Kasumi-1 (cell line): ENCODE data around the gene EMID1.
A peak's percentile ranks its signal among the peaks of the same experiment; 100 is the strongest.
"Not testable (repeated sequence)": the region's sequence is repeated elsewhere in the genome, so short reads cannot be mapped to it uniquely, and the experiment has no call there.

Experiments used
- DNase-seq, 2 experiments: peaks; one replicate each; lab custom pipeline; 2025; lab: John Stamatoyannopoulos, UW

EMID1 gene

DNA sequence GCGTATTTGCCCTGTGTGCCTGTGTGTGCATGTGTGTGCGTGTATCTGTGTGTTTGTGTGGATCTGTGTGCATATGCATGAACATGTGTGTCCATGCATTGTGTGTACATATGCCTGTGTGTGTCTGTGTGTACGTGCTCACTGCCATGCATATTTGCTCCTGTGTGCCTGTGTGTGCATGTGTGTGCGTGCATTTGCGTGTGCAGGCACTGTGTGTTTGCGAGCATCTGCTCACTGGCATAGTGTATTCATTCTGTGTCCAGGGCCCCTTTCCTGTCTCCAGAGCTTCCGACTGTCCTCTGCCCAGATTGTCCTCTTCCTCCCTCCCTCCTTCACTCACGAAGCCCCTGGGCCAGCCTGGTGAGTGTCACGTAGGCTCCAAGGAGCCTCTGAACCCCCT, 5.8 kb downstream of the EMID1 start:
- no peak for DNase-seq

DNA sequence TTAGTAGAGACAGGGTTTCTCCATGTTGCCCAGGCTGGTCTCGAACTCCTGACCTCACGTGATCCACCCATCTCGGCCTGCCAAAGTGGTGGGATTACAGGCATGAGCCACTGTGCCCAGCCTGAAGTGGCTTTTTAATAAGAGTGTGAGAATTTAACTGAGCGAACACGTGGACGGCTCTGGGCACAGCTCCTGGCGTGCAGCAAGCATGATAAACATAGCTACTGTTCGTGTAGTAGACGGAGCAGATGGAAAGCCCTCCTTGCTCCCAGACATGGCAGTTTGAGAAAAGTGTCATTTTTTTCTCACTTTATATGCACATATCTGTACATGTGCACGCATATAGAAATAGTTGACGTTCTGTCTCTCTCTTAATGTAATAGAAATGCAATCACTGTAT, 7.0 kb downstream of the EMID1 start:
- no peak for DNase-seq

DNA sequence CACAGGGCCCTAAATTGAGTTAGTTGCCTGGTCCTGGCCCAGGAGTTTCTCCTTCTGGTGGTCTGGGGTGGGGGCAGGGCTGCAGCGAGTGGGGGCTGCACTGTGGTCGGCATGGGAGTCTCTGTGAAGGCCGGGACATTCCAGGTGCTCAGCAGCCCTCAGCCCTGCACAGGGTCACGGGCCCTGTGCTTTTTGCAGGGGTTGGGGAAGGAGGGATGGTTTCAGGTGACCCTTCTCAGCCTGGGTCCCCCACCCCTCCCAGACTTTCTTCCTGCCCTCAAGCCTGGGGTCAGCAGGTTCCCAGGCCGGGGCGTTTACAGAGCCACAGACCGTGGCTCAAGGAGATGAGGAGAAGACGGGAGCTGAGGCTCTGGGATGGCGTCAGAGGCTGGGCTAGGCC, 7.8 kb downstream of the EMID1 start:
- DNase-seq: no peak

DNA sequence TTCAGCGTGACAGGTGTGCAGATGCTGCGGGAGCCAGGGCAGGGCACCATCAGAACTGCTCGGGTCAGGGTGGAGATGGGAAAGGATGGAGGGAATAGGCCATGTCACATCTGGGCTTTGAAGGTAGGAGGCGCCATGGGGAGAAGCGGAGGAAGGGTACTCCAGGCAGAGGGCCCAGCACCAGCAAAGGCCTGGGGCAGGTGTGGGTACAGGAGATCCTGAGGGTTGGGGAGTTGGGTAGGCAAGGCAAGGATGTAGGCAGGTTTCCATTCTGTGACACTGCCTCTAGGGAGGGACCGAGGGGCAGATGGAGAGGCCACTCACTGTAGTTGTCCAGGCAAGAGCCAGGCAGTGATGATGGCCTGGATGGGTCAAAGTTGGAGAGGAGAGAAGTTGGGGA, 8.5 kb downstream of the EMID1 start:
- no peak for DNase-seq

DNA sequence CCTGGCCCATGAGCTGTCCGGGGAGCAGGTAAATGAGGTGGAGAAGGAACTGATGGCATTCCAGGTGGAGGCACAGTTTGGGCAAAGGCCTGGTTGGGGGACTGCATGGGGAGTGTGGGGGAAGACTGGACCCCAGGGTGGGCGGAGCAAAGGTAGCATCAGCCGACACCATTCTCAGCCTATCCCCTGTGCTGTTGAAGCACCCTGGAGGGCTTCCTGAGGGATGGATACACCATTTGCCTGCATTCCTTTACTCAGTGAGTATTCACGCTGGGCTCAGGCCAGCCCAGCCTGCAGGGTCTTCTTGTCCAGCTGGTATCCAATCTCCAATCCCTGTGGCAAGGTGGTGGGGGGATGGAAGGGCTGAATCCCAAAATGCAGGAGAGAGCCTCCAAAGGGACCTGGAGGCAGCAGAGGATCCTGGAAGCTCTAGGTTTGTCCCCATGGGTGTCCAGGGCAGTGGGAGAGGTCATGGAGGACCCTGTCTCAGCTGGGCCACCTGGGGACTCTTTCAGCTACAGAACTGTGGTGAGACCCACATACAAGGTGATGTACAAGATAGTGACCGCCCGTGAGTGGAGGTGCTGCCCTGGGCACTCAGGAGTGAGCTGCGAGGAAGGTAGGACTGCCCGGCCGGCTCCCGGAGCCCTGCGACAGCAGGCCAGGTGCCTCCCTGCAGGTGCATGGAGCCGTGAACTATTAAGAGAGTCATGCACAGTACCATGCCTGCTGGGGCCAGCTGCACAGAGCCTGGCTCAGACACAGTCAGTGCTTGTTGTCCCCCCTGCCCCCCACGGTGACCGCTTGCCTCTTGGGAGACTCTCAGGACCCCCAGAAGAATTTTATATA, 9.5 kb downstream of the EMID1 start:
- DNase-seq: no peak

DNA sequence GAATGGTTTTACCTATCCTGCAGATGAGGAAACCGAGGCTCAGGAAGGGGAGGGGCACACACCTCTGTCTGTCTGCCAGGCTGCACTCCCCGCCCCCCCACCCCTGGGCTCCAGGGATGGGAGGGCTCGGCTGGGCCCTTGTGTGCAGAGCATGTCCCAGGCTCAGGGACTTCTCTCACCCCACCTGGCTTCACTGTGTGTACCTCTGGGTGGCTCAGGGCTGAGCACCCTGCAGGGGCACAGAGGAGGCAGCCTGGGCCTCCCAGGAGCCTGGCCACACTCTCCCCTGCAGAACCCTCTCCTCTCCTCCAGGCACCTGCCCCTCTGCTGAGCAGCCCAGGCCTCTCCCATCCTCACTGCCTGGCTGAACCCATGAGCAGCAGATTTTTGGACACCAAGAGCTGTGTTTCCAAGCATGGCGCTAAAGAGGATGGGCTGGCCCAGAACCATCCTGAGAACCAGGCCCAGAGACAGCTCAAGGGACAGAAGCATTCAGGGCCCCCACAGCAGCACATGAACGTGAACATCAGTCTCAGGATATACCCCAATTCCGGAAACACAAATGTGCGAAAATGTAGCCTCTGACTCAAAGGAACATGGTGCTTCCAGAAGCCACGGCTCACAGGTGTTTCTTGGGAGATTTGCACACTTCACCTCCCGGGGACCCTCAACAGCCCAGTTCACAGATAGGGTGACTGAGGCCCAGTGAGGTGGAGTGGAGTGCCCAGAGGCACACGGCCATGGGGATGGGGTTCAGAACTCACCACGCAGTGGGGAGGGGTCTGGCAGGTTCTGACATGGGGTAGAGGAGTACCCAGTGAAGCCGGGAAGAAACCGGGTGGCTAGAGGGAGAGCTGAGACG, 10.5 kb downstream of the EMID1 start:
- no peak for DNase-seq

DNA sequence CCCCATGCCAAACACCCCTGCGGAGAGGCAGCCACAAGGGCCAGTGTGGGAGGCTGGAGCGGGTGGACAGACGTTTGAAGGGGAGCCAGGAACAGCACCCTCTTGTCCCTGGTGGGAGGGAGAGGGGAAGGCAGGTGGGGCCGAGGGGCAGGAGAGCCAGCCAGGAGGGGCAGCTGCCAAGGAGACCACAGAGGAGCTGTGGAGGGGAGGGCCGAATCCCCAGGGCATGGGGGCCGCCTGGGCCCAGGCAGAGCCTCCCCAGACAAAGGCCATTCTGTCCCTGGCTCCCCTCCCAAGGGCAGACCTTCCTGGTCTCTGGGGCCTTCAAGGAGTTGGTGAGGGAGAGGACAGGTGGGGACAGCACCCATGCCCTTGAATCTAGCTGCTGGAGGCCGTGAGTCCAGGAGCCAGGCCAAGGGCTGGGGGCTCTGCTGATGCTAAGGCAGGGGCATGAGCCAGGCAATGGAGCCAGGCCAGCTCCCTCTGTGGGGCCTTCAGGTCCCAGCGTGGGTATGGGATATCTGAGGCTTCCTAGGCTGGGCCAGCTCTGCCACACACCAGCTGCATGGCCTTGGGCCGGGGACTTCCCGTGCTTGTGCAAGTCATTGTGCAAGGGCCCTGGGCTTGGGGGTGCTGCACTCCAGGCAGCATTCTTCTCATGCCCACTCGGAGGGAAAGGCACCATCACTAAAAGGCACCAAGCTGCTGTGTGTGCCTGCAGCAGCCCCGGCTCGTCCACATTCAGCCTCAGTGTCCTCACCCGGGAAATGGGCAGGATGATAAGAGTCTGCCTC, 11.4 kb downstream of the EMID1 start:
- no peak for DNase-seq

DNA sequence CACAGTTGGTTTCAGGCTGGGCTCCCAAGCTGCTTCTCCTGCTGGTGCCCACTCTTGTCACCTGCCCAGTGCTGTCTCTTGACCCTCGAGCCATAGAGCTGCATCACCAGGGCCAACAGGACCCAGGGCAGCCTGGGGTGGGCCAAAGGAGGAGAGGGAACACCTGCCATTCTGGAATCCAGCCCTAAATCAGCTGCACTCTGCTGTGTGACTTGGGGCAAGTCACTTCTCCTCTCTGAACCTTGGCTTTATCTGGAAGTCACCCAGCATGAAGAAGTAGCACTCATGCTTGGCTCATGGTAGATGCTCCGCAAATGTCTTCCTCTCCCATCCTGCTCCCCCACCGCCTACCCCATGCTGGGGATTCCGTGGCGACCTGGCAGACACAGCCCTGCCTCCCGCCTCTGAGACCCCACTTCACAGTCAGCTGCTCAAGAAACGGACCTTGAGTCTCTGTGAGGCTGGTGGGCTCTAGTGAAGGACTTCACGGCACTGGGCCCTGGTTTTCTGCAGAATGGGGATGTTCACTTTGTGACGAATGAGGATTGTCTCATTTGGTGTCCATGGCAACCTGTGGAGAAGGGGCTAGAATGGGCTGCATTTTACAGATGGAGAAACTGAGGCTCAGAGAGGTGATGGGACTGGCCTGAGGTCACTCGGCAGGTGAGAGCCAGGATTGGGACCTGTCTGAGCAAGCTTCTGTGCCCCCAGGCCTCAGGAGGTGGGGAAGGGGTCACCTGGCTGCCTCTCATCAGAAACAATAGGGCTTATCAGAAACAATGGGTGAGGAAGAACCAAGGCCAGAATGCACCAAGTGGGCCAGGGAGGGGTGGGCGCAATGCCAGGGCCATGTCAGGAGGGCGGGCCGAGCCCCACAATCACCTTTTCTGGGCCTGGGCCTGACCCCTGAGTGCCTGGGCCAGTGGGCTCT, 12.4 kb downstream of the EMID1 start:
- DNase-seq: no peak

DNA sequence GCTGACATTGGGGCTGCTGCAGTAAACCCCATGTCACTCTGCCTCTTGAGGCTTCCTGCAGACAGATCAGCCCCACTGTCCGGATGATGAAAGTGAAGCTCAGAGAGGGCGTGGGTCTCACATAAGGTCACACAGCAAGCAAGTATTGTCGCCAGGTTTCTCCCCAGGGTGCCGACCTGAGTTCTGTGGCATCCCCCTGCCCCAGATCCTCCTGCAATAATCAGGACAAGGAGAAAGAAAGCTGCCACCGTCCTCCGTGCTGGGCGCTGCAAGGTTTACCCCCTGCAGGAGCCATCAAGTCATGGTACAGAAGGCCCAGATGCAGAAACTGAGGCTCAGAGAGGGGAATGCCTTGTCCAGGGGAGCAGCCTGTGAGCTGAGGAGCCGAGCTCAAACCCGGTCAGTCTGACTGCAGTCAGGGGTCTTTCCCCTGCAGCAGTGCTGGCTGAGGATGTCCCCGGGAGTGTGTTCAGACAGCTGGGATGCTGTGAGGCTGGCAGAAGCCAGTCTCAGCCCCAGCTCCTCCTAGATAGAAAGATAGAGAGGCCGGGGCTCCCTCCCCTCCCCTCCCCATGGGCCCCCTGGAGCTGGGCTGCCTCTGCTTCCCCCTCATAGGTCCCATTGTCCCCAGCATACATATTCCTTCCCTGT, 13.2 kb downstream of the EMID1 start:
- DNase-seq: no peak

DNA sequence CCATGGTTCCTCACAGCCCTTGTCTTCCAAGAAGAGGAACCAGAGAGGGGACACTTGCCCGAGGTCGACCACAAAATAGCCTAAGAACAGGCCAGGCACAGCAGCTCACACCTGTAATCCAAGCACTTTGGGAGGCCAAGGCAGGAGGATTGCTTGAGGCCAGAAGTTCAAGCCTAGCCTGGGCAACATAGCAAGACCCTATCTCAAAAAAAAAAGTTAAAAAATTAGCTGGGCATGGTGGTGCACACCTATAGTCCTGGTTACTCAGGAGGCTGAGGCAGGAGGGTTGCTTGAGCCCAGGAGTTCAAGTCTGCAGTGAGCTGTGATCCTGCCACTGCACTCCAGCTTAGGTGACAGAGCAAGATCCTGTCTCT, 13.7 kb downstream of the EMID1 start:
- not testable (repeated sequence) for DNase-seq

DNA sequence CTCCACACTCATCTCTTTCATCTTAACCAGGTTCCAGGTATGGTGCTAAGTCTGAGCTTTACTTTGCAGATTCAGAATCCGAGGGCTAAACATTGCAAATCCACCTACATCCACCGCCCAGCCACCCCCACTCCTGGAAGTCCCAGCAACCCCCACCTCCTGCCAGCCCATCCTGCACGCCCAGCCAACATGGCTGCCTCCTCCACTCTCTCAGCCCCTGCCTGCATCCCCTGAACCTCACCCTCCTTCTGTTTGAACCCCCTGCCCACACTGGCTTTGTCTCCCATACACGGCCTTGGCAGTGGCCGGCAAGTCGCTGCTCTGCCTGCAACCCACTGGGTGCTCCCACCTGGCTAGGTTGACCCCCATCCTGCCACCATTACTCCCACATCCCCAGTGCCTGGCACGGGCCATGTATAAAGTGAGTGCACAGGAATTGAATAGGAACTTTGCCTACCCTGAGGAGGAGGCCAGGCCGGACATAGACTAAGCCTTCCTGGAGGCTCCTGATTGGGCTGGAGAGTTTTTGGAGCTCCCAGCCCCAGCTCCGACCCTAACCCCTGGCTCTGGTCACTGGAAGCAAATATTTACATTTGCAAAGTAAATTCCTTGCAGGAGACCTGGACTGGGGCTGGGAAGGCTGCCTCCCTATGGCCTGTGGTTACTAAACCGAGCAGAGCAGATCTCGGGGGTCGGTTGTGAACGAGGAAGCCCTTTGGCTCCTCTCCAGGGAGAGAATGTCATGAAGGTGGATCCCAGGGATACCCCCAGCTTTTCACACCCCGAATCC, 14.4 kb downstream of the EMID1 start:
- DNase-seq: no peak

DNA sequence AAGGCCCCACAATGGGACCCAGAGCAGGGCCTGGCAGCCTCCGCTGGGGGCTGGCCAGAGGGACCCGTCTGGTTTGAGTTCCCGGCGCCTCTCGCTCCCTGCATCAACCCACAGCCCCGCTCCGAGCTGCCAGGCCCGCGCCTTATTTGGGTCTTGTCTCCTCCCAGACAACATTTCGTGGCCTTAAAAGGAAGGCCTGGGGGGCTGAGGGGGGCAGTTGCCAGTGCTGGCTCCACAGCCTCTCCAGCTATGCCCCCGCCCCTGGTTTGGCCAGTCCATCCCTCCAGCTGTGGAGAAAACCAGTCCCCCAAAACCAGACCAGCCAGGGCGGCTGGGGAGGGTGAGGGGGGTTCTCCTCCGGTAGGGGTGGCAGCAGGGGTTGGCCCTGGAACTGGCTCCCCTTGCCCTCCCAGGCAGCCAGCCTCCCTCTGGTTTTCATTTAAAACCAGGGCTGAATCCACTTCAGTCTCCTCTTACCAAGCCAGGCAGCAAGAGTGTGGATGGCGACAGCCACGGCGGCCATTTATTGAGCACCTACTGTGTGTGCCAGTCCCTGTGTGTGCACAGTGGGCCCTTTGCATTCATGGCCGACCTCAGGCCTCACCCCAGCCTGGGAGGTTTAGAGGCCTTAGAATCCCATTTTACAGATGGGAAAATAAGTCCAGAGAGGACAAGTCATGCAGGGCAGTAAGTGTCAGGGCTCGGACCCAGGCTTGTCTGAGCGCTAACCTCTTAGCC, 18.6 kb downstream of the EMID1 start:
- DNase-seq: no peak

DNA sequence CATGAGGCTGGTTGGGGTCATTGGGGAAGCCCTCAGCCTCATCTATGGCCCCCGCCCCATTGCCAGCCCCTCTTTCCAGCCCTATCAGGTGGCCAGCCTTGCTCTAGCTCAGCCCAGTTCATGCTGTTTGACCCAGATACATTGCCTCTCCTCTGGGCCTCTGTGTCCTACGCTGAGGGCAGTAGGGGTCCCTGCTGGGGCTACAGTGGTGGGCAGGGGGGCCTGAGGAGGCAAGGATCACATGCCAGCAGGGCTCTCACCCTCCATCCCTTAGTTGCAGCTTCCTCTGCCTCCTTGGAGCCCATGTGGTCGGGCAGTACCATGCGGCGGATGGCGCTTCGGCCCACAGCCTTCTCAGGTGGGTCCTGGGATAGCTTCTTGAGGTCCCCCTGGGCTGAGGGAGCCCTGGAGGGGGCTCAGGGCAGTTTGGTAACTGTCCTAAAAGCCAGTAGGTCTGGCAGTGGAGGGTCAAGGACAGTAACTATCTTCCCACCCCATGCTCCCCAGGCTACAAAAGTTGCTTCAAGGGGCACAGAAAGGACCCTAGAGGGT, 19.2 kb downstream of the EMID1 start:
- DNase-seq: no peak

DNA sequence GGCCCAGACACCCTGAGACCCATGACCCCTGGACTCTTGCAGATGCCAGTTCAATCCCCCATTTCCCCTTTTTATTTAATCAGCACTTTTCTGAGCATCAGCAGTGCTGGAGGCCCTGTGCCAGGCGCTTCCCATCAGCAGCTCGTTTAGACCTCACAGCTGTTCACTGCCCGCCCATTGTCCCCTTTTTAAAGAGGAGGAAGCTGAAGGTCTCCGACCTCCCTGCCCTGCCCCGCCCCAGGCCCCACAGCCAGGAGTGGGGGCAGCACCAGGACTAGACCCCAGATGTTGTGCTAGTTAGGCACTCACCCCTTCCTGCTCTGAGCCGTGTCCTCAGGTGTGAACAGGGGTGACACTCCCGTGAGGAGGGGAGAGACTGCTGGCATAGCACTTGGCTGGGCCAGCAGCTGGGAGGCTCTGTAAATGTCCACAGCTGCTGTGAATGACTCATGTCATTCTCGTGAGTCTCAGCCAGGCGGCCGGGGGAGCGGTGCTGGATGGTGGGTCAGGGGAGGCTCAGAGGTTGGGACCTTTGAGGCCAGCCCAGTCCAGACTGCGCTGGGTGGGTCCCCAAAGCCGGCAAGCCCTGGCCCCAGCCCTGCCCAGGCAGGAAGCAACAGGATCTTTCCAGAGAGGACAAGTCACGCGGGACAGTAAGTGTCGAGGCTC, 19.9 kb downstream of the EMID1 start:
- DNase-seq: peak in 1 of 2 experiments; percentile 4

DNA sequence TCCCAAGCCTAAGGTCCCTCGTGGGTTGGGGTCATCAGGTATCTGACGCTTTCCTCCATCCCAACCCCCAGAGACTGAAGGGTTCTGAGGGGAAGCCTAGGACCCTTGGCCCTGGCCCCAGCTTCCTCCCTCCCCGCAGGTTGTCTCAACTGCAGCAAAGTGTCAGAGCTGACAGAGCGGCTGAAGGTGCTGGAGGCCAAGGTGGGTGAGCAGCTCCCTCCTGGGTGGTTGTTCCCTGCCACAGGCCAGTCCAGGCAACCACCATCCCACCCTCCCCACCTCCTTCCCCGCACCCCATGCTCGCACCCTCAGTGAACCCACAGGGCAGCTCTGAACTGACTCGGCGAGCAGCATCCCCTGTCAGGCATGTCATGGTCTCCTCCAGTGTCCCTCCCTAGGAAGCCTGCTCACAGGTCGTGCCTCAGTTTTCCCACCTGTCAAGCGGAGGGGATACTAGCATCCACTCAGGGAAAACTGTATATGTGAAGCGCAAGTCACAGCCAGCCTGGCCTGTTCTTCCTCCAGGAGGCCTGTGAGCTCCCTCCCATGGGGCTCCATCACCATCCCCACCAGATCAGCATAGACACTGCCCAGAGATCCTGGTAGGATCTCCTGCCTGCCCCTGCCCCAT, 20.8 kb downstream of the EMID1 start:
- no peak for DNase-seq

DNA sequence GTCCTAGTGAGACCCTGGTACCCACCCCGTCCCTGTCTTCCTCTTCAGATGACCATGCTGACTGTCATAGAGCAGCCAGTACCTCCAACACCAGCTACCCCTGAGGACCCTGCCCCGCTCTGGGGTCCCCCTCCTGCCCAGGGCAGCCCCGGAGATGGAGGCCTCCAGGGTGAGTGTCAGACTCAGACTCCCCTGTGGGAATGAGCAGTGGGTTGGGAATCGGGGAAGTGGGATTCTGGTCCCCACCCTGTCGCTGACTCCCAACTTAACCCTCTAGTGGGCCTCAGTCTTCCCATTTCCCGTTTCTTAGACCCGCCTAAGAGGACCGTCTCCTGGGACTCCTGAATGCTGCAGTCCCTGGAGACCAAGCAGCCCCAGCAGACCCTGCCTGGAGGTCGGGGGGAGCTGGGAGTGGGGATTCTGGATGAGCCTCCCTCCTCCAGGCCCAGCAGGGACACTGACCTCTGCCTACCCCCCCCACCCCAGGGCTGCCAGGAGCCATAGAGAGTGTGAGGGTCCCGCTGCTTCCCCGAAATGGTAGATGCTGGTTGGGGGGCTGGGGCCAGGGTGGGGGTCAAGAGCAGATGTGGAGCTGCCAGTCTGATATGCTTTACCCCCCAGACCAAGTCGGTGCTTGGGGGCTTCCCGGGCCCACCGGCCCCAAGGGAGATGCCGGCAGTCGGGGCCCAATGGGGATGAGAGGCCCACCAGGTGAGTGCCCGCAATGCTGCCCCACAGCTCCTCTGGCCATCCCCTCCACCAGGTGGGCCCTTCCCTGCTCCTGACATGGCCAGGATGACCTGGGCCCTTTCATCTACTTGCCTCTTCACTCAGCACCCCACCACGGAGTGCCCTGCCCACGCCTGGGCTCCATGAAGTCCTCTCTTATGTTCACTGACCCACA, 25.5 kb downstream of the EMID1 start:
- no peak for DNase-seq
